ENCODE measurements around the gene CYP2U1. TPM values are rescaled to one million over a fixed set of nuclear protein-coding genes. Genes with fewer than 3 reads are reported as not detected.
A peak's percentile ranks its signal among the peaks of the same experiment; 100 is the strongest.

CYP2U1 gene
- polyA plus RNA-seq, 3 donors = 0.77 to 1.7 (median 1.5) TPM

GRCh38 chr4:107989162-107989536, 57.8 kb downstream of the CYP2U1 start:
- Mint-ChIP-seq H3K4me3 (peak overlapping the region; percentile 92 to 98), H3K9me3 (no peaks in the 10 kb centered on the region), H3K4me1 (peaks cover 41% of the 10 kb centered on the region), H3K36me3 (no peaks in the 10 kb centered on the region), H3K27me3 (ENCODE audit: low read depth in 3 of 3) (no peaks in the 10 kb centered on the region), H3K27ac (peak overlapping the region in 6 of 7 donors; percentile 42 to 90 (median 72))
- TF ChIP-seq CTCF (IDR thresholded peaks at IDR 0.05) = no peak
- no peaks in the 10 kb centered on the region for H3K9me3 ChIP-seq (replicated peaks in 1 of 2; ENCODE audit: control insufficient read depth in 1 of 2, insufficient read depth in 1 of 2, low read length in 2 of 2)
- peak overlapping the region in 1 of 2 donors; percentile 83 for H3K27ac ChIP-seq (ENCODE audit: low read depth in 1 of 2, low read length in 2 of 2)
- peaks cover 30% of the 10 kb centered on the region for H3K79me2 ChIP-seq (ENCODE audit: insufficient read depth, low read length)
- no peaks in the 10 kb centered on the region for H3K27me3 ChIP-seq (ENCODE audit: control insufficient read depth in 2 of 2, insufficient read depth in 2 of 2, low read length in 2 of 2)
- H3K36me3 ChIP-seq (replicated peaks in 1 of 2; ENCODE audit: control insufficient read depth in 1 of 2, insufficient read depth in 2 of 2, low read length in 2 of 2) = no peaks in the 10 kb centered on the region
- DNase-seq = no peak
- H3K9ac ChIP-seq (ENCODE audit: insufficient read depth, low read length, poor library complexity, severe bottlenecking) = peak overlapping the region; percentile 87
- WGBS (ENCODE audit: insufficient coverage) = 2% methylated on average over 7 of the region's 8 CpGs
- intact Hi-C loops (cut with micrococcal nuclease) = loop anchor here (10.0 kb wide), 3 partner anchors 54 to 174 kb away; partner anchors contain the start of genes CYP2U1 (in 1 of the 2) and SGMS2 (in 1 of the 2)
- peaks cover 17 to 26% of the 10 kb centered on the region in 2 donors for H3K4me1 ChIP-seq (ENCODE audit: control insufficient read depth in 1 of 2, insufficient read depth in 2 of 2, low read length in 2 of 2)
- no peaks in the 10 kb centered on the region for H4K20me1 ChIP-seq (ENCODE audit: insufficient read depth, low read length)
- peak overlapping the region; percentile 51 to 88 (median 84) for H3K4me3 ChIP-seq (replicated peaks in 1 of 3; ENCODE audit: low read depth in 2 of 3, low read length in 3 of 3)
- peak overlapping the region; percentile 82 for H3K4me2 ChIP-seq (replicated peaks; ENCODE audit: extremely low read depth, low read length, poor library complexity, severe bottlenecking)
- H2AFZ ChIP-seq (ENCODE audit: insufficient read depth, low read depth, low read length, poor library complexity, severe bottlenecking) = peak overlapping the region; percentile 97

GRCh38 chr4:107989537-107990386, 58.4 kb downstream of the CYP2U1 start, which contains the start of gene HADH:
Gene HADH (plus strand): TSS chr4:107989889. CDS start chr4:107989933, 44 bp downstream.
- peaks cover 45% of the 10 kb centered on the region for H3K4me1 Mint-ChIP-seq
- H3K4me3 Mint-ChIP-seq = peak within 1 kb of the TSS; percentile 98 to 99
- intact Hi-C loops (cut with micrococcal nuclease) = loop anchor here (10.0 kb wide), 3 partner anchors 55 to 175 kb away; partner anchors contain the start of genes CYP2U1 (in 1 of the 2) and SGMS2 (in 1 of the 2)
- Histone ChIP-seq H3K4me3 (replicated peaks in 1 of 3; ENCODE audit: low read depth in 2 of 3, low read length in 3 of 3) (peak within 1 kb of the TSS; percentile 51 to 88 (median 84)), H3K4me2 (replicated peaks; ENCODE audit: extremely low read depth, low read length, poor library complexity, severe bottlenecking) (peak within 1 kb of the TSS; percentile 82), H3K9ac (ENCODE audit: insufficient read depth, low read length, poor library complexity, severe bottlenecking) (peak within 1 kb of the TSS; percentile 87), H3K9me3 (replicated peaks in 1 of 2; ENCODE audit: control insufficient read depth in 1 of 2, insufficient read depth in 1 of 2, low read length in 2 of 2) (no peaks in the 10 kb centered on the region), H4K20me1 (ENCODE audit: insufficient read depth, low read length) (no peaks in the 10 kb centered on the region), H3K4me1 (ENCODE audit: control insufficient read depth in 1 of 2, insufficient read depth in 2 of 2, low read length in 2 of 2) (peaks cover 20 to 29% of the 10 kb centered on the region in 2 donors), H2AFZ (ENCODE audit: insufficient read depth, low read depth, low read length, poor library complexity, severe bottlenecking) (peak within 1 kb of the TSS; percentile 97), H3K79me2 (ENCODE audit: insufficient read depth, low read length) (peaks cover 35% of the 10 kb centered on the region), H3K27me3 (ENCODE audit: control insufficient read depth in 2 of 2, insufficient read depth in 2 of 2, low read length in 2 of 2) (no peaks in the 10 kb centered on the region), H3K27ac (ENCODE audit: low read depth in 1 of 2, low read length in 2 of 2) (peak within 1 kb of the TSS; percentile 15 to 83), H3K36me3 (replicated peaks in 1 of 2; ENCODE audit: control insufficient read depth in 1 of 2, insufficient read depth in 2 of 2, low read length in 2 of 2) (no peaks in the 10 kb centered on the region)
- under 1% methylated on average over 72 of the region's 78 CpGs for WGBS (ENCODE audit: insufficient coverage)
- no peak for TF ChIP-seq CTCF (IDR thresholded peaks at IDR 0.05)
- H3K9me3 Mint-ChIP-seq = no peaks in the 10 kb centered on the region
- peak; percentile 88 to 90 (median 90) for DNase-seq
- H3K36me3 Mint-ChIP-seq = no peaks in the 10 kb centered on the region
- no peaks in the 10 kb centered on the region for H3K27me3 Mint-ChIP-seq (ENCODE audit: low read depth in 3 of 3)
- peak within 1 kb of the TSS; percentile 78 to 93 (median 88) for H3K27ac Mint-ChIP-seq

Measured in CD14-positive monocyte (primary cell).